ENCODE results near the gene TEX26. TPM values are rescaled to one million over a fixed set of nuclear protein-coding genes. Genes with fewer than 3 reads are reported as not detected.

The TEX26 gene
- total RNA-seq, 5 donors from 2014 or later (not counting 1 experiment from before 2014, with no cell fraction given) = not detected

- H3K36me3 Mint-ChIP-seq = no peaks in the 10 kb centered on the region
- H3K27ac ChIP-seq (ENCODE audit: low read length) = no peak overlapping the region
- WGBS (ENCODE audit: insufficient coverage) = 8% methylated on average over 60 of the region's 60 CpGs
- peaks cover 9 to 45% of the 10 kb centered on the region in 2 experiments for H3K27me3 ChIP-seq (replicated peaks in 1 of 2; ENCODE audit: control insufficient read depth in 2 of 2, extremely low read depth in 1 of 2, insufficient read depth in 2 of 2, low read length in 1 of 2)
- H3K4me3 Mint-ChIP-seq = peak overlapping the region in 1 of 3 donors; percentile 27
- H3K9me3 Mint-ChIP-seq = no peaks in the 10 kb centered on the region
- H3K4me1 Mint-ChIP-seq = peaks cover 6 to 14% (median 9%) of the 10 kb centered on the region in 3 donors
- peaks cover 52 to 58% of the 10 kb centered on the region in 2 donors for H3K27me3 Mint-ChIP-seq
- ChIA-PET CTCF (no interaction called here), POLR2A (no interaction called here)
- no peak overlapping the region for H3K4me3 ChIP-seq (ENCODE audit: control insufficient read depth in 1 of 2, extremely low read depth in 1 of 2, low read length in 1 of 2)
- no peak overlapping the region for H3K27ac Mint-ChIP-seq
- no peaks in the 10 kb centered on the region for H3K36me3 ChIP-seq (ENCODE audit: control insufficient read depth in 2 of 2, extremely low read depth in 1 of 2, insufficient read depth in 1 of 2, low read length in 1 of 2)
- DNase-seq (no peak), ATAC-seq (replicated peaks in 1 of 4) (no peak)
- H3K9me3 ChIP-seq = no peaks in the 10 kb centered on the region
- peaks cover 2 to 5% of the 10 kb centered on the region in 2 experiments for H3K4me1 ChIP-seq (ENCODE audit: control insufficient read depth in 1 of 2, extremely low read depth in 1 of 2, insufficient read depth in 2 of 2, low read length in 2 of 2)
Observed at GRCh38 chr13:30906411-30907051, 25.9 kb upstream of the TEX26 start.

GRCh38 chr13:30907121-30907861, 25.2 kb upstream of the TEX26 start:
- Mint-ChIP-seq H3K27me3 (peaks cover 52 to 59% of the 10 kb centered on the region in 2 donors), H3K36me3 (no peaks in the 10 kb centered on the region), H3K4me1 (peaks cover 6 to 14% (median 9%) of the 10 kb centered on the region in 3 donors), H3K27ac (no peak overlapping the region), H3K9me3 (no peaks in the 10 kb centered on the region), H3K4me3 (peak overlapping the region in 1 of 3 donors; percentile 27)
- H3K27ac ChIP-seq (ENCODE audit: low read length) = no peak overlapping the region
- no peak overlapping the region for H3K4me3 ChIP-seq (ENCODE audit: control insufficient read depth in 1 of 2, extremely low read depth in 1 of 2, low read length in 1 of 2)
- peaks cover 2 to 5% of the 10 kb centered on the region in 2 experiments for H3K4me1 ChIP-seq (ENCODE audit: control insufficient read depth in 1 of 2, extremely low read depth in 1 of 2, insufficient read depth in 2 of 2, low read length in 2 of 2)
- 59% methylated on average over 8 of the region's 10 CpGs for WGBS (ENCODE audit: insufficient coverage)
- ATAC-seq (replicated peaks in 1 of 4) (no peak), DNase-seq (no peak)
- H3K27me3 ChIP-seq (replicated peaks in 1 of 2; ENCODE audit: control insufficient read depth in 2 of 2, extremely low read depth in 1 of 2, insufficient read depth in 2 of 2, low read length in 1 of 2) = peaks cover 9 to 45% of the 10 kb centered on the region in 2 experiments
- ChIA-PET CTCF (no interaction called here), POLR2A (no interaction called here)
- H3K9me3 ChIP-seq = no peaks in the 10 kb centered on the region
- H3K36me3 ChIP-seq (ENCODE audit: control insufficient read depth in 2 of 2, extremely low read depth in 1 of 2, insufficient read depth in 1 of 2, low read length in 1 of 2) = no peaks in the 10 kb centered on the region

- ChIA-PET CTCF (no interaction called here), POLR2A (no interaction called here)
- H3K4me3 ChIP-seq (ENCODE audit: control insufficient read depth in 1 of 2, extremely low read depth in 1 of 2, low read length in 1 of 2) = no peak overlapping the region
- WGBS (ENCODE audit: insufficient coverage) = 57% methylated on average over 2 of the region's 5 CpGs
- no peak for ATAC-seq (replicated peaks in 1 of 4)
- peaks cover 8 to 43% of the 10 kb centered on the region in 2 experiments for H3K27me3 ChIP-seq (replicated peaks in 1 of 2; ENCODE audit: control insufficient read depth in 2 of 2, extremely low read depth in 1 of 2, insufficient read depth in 2 of 2, low read length in 1 of 2)
- Mint-ChIP-seq H3K27me3 (peaks cover 46 to 48% of the 10 kb centered on the region in 2 donors), H3K36me3 (no peaks in the 10 kb centered on the region), H3K4me1 (peaks cover 6 to 14% (median 9%) of the 10 kb centered on the region in 3 donors), H3K9me3 (no peaks in the 10 kb centered on the region), H3K27ac (no peak overlapping the region), H3K4me3 (no peak overlapping the region)
- peaks cover 2 to 5% of the 10 kb centered on the region in 2 experiments for H3K4me1 ChIP-seq (ENCODE audit: control insufficient read depth in 1 of 2, extremely low read depth in 1 of 2, insufficient read depth in 2 of 2, low read length in 2 of 2)
- H3K27ac ChIP-seq (ENCODE audit: low read length) = no peak overlapping the region
- no peaks in the 10 kb centered on the region for H3K9me3 ChIP-seq
- H3K36me3 ChIP-seq (ENCODE audit: control insufficient read depth in 2 of 2, extremely low read depth in 1 of 2, insufficient read depth in 1 of 2, low read length in 1 of 2) = no peaks in the 10 kb centered on the region
- DNase-seq = no peak
Observed at GRCh38 chr13:30908416-30908980, 24.0 kb upstream of the TEX26 start.

- Mint-ChIP-seq H3K4me3 (no peak overlapping the region), H3K27me3 (peaks cover 36 to 37% of the 10 kb centered on the region in 2 donors), H3K9me3 (no peaks in the 10 kb centered on the region), H3K4me1 (peaks cover 3 to 11% (median 5%) of the 10 kb centered on the region in 3 donors), H3K27ac (no peak overlapping the region), H3K36me3 (no peaks in the 10 kb centered on the region)
- WGBS (ENCODE audit: insufficient coverage) = no CpG with 5 or more reads among the region's 3 CpGs
- no peak overlapping the region for H3K27ac ChIP-seq (ENCODE audit: low read length)
- no peak overlapping the region for H3K4me3 ChIP-seq (ENCODE audit: control insufficient read depth in 1 of 2, extremely low read depth in 1 of 2, low read length in 1 of 2)
- no peaks in the 10 kb centered on the region for H3K36me3 ChIP-seq (ENCODE audit: control insufficient read depth in 2 of 2, extremely low read depth in 1 of 2, insufficient read depth in 1 of 2, low read length in 1 of 2)
- no peak for ATAC-seq (replicated peaks in 1 of 4)
- ChIA-PET POLR2A (no interaction called here), CTCF (no interaction called here)
- H3K27me3 ChIP-seq (replicated peaks in 1 of 2; ENCODE audit: control insufficient read depth in 2 of 2, extremely low read depth in 1 of 2, insufficient read depth in 2 of 2, low read length in 1 of 2) = peaks cover 0 to 38% of the 10 kb centered on the region in 2 experiments
- H3K4me1 ChIP-seq (ENCODE audit: control insufficient read depth in 1 of 2, extremely low read depth in 1 of 2, insufficient read depth in 2 of 2, low read length in 2 of 2) = peaks cover 2 to 5% of the 10 kb centered on the region in 2 experiments
- DNase-seq = no peak
- H3K9me3 ChIP-seq = no peaks in the 10 kb centered on the region
Observed at GRCh38 chr13:30910676-30911075, 21.8 kb upstream of the TEX26 start.

- H3K4me3 Mint-ChIP-seq = no peak overlapping the region
Observed at GRCh38 chr13:30915691-30916541, 16.5 kb upstream of the TEX26 start.

GRCh38 chr13:30916991-30917390, 15.5 kb upstream of the TEX26 start:
- ChIA-PET CTCF (no interaction called here), POLR2A (no interaction called here)
- no peak for ATAC-seq (replicated peaks in 1 of 4)
- no peak overlapping the region for H3K4me3 ChIP-seq (ENCODE audit: control insufficient read depth in 1 of 2, extremely low read depth in 1 of 2, low read length in 1 of 2)
- no peaks in the 10 kb centered on the region for H3K36me3 ChIP-seq (ENCODE audit: control insufficient read depth in 2 of 2, extremely low read depth in 1 of 2, insufficient read depth in 1 of 2, low read length in 1 of 2)
- no peaks in the 10 kb centered on the region for H3K4me1 Mint-ChIP-seq
- H3K9me3 ChIP-seq = no peaks in the 10 kb centered on the region
- H3K4me3 Mint-ChIP-seq = no peak overlapping the region
- H3K9me3 Mint-ChIP-seq = no peaks in the 10 kb centered on the region
- H3K36me3 Mint-ChIP-seq = no peaks in the 10 kb centered on the region
- WGBS (ENCODE audit: insufficient coverage) = 78% methylated on average over 4 of the region's 6 CpGs
- H3K27ac Mint-ChIP-seq = no peak overlapping the region
- H3K4me1 ChIP-seq (ENCODE audit: control insufficient read depth in 1 of 2, extremely low read depth in 1 of 2, insufficient read depth in 2 of 2, low read length in 2 of 2) = no peaks in the 10 kb centered on the region
- H3K27me3 ChIP-seq (replicated peaks in 1 of 2; ENCODE audit: control insufficient read depth in 2 of 2, extremely low read depth in 1 of 2, insufficient read depth in 2 of 2, low read length in 1 of 2) = peaks cover 0 to 16% of the 10 kb centered on the region in 2 experiments
- H3K27me3 Mint-ChIP-seq = peaks cover 30 to 31% of the 10 kb centered on the region in 2 donors
- no peak overlapping the region for H3K27ac ChIP-seq (ENCODE audit: low read length)
- DNase-seq = no peak

More at GRCh38 chr13:30915691-30916541, 16.5 kb upstream of the TEX26 start:
- Histone ChIP-seq H3K27me3 (replicated peaks in 1 of 2; ENCODE audit: control insufficient read depth in 2 of 2, extremely low read depth in 1 of 2, insufficient read depth in 2 of 2, low read length in 1 of 2) (peaks cover 0 to 20% of the 10 kb centered on the region in 2 experiments), H3K9me3 (no peaks in the 10 kb centered on the region), H3K36me3 (ENCODE audit: control insufficient read depth in 2 of 2, extremely low read depth in 1 of 2, insufficient read depth in 1 of 2, low read length in 1 of 2) (no peaks in the 10 kb centered on the region), H3K27ac (ENCODE audit: low read length) (no peak overlapping the region), H3K4me3 (ENCODE audit: control insufficient read depth in 1 of 2, extremely low read depth in 1 of 2, low read length in 1 of 2) (no peak overlapping the region), H3K4me1 (ENCODE audit: control insufficient read depth in 1 of 2, extremely low read depth in 1 of 2, insufficient read depth in 2 of 2, low read length in 2 of 2) (no peaks in the 10 kb centered on the region)
- Mint-ChIP-seq H3K4me1 (no peaks in the 10 kb centered on the region), H3K36me3 (no peaks in the 10 kb centered on the region), H3K27me3 (peaks cover 29 to 31% of the 10 kb centered on the region in 2 donors), H3K9me3 (no peaks in the 10 kb centered on the region), H3K27ac (no peak overlapping the region)
- CTCF ChIA-PET = no interaction called here
- ATAC-seq (replicated peaks in 1 of 4) (no peak), DNase-seq (no peak)
- WGBS (ENCODE audit: insufficient coverage) = 75% methylated on average over 13 of the region's 19 CpGs
- POLR2A ChIA-PET = no interaction called here

Measured in T-cell (primary cell).